Esophagus muscularis mucosa (tissue), 4 donors: ENCODE results near the gene GYG1. TPM values are rescaled to one million over a fixed set of nuclear protein-coding genes. Genes with fewer than 3 reads are reported as not detected.

ENCODE experiments used
- DNase-seq: peaks from one replicate; pipeline ENCODE4 v3.0.0-alpha.2; 2017; ENCODE audit errors: extremely low spot score
- H3K27ac ChIP-seq, 4 donors: fragments of 200-600 bp; sonication (generic); replicated peaks in 1 of 4; 1 replicate in 3 of 4; 2 replicates in 1 of 4; pipeline ENCODE4 v1.5.1; 2016 to 2019; ENCODE audit warnings: mild to moderate bottlenecking in 1 of 4
- H3K27me3 ChIP-seq, 4 donors: fragments of 200-600 bp; sonication (generic); one replicate each; pipeline versions ENCODE4 v1.5.1 to v1.6.0; 2016 to 2019
- H3K36me3 ChIP-seq, 4 donors: fragments of 200-600 bp; sonication (generic); one replicate each; pipeline ENCODE4 v1.5.1; 2016 to 2019
- H3K4me1 ChIP-seq, 4 donors: fragments of 200-600 bp; sonication (generic); one replicate each; pipeline ENCODE4 v1.5.1; 2016 to 2019
- H3K4me3 ChIP-seq, 4 donors: fragments of 200-600 bp; sonication (generic); 1 replicate in 2 of 4; 2 replicates in 2 of 4; pipeline ENCODE4 v1.5.1; 2016 to 2019; ENCODE audit warnings: mild to moderate bottlenecking in 4 of 4, moderate library complexity in 1 of 4
- H3K9me3 ChIP-seq, 4 donors: fragments of 200-600 bp; sonication (generic); 1 replicate in 3 of 4; 2 replicates in 1 of 4; pipeline ENCODE4 v1.5.1; 2016 to 2019
- CTCF ChIP-seq, 3 experiments: fragments of 200-600 bp in 2 of 3; fragments of 450-650 bp in 1 of 3; sonication (generic) in 2 of 3; IDR thresholded peaks; one replicate each; pipeline ENCODE4 v1.5.1; 2017 to 2019; ENCODE audit warnings: antibody characterized with exemption in 3 of 3, mild to moderate bottlenecking in 2 of 3, moderate library complexity in 1 of 3
- EP300 ChIP-seq: sonication (generic); formaldehyde crosslinking; IDR thresholded peaks from one replicate; pipeline ENCODE4 v1.6.1; 2017; ENCODE audit warnings: antibody characterized with exemption
- POLR2A ChIP-seq: fragments of 450-650 bp; IDR thresholded peaks from one replicate; pipeline ENCODE4 v1.6.1; 2017; ENCODE audit warnings: antibody characterized with exemption, moderate library complexity, mild to moderate bottlenecking, low read depth
- POLR2AphosphoS5 ChIP-seq, 2 donors: sonication (generic); formaldehyde crosslinking; IDR thresholded peaks; one replicate each; pipeline ENCODE4 v1.6.1; 2017; ENCODE audit warnings: antibody characterized with exemption in 2 of 2
- WGBS: methylation state at CpG from one replicate; pipeline ENCODE4 v1.1.5; 2018; 5-methylcytosine and 5-hydroxymethylcytosine counted together
- intact Hi-C: fragments of 100-400 bp; cut with DNase I; formaldehyde crosslinking; loops from one replicate; pipeline ENCODE4 v1.15.1; 2023
- total RNA-seq, 4 donors: library from RNA; depleted of rRNA; stranded (reverse); fragments of >200 nt; gene quantifications; one replicate each; pipeline versions ENCODE4 v1.1.0 to v1.2.1, GENCODE V29; 2016

The GYG1 gene
- total RNA-seq, 4 donors from 2014 or later = 101 to 177 (median 141) TPM

GRCh38 chr3:148970271-148970670 lies 21.1 kb upstream of the GYG1 start:
- WGBS = 86% methylated on average over 7 of the region's 7 CpGs
- Histone ChIP-seq H3K9me3 (no peaks in the 10 kb centered on the region), H3K4me3 (no peak overlapping the region), H3K27ac (no peak overlapping the region), H3K27me3 (no peaks in the 10 kb centered on the region), H3K36me3 (no peaks in the 10 kb centered on the region), H3K4me1 (peaks cover 5 to 27% (median 23%) of the 10 kb centered on the region in 4 donors)
- intact Hi-C loops = no loop called here
- TF ChIP-seq POLR2AphosphoS5 (IDR thresholded peaks at IDR 0.05) (no peak), POLR2A (no peak), EP300 (no peak), CTCF (IDR thresholded peaks at IDR 0.05) (no peak)
- no peak for DNase-seq

- 77% methylated on average over 1 of the region's 1 CpG for WGBS
- Histone ChIP-seq H3K4me1 (peaks cover 5 to 33% (median 31%) of the 10 kb centered on the region in 4 donors), H3K9me3 (no peaks in the 10 kb centered on the region), H3K4me3 (no peak overlapping the region), H3K27me3 (no peaks in the 10 kb centered on the region), H3K27ac (peak overlapping the region; percentile 21 to 50 (median 36)), H3K36me3 (no peaks in the 10 kb centered on the region)
- DNase-seq = no peak
- intact Hi-C loops = no loop called here
- no peak for TF ChIP-seq POLR2A
- TF ChIP-seq CTCF (IDR thresholded peaks at IDR 0.05) = no peak
- TF ChIP-seq POLR2AphosphoS5 (IDR thresholded peaks at IDR 0.05) = peak in 1 of 2 donors; percentile 60
Measured at GRCh38 chr3:148971401-148972163, 19.8 kb upstream of the GYG1 start.

- peaks cover 5 to 33% (median 31%) of the 10 kb centered on the region in 4 donors for H3K4me1 ChIP-seq
- 73% methylated on average over 2 of the region's 2 CpGs for WGBS
- H3K4me3 ChIP-seq = peak overlapping the region in 1 of 4 donors; percentile 0
- H3K36me3 ChIP-seq = no peaks in the 10 kb centered on the region
- DNase-seq = no peak
- no peaks in the 10 kb centered on the region for H3K9me3 ChIP-seq
- peak overlapping the region; percentile 66 to 76 (median 72) for H3K27ac ChIP-seq
- no peaks in the 10 kb centered on the region for H3K27me3 ChIP-seq
- TF ChIP-seq CTCF (IDR thresholded peaks at IDR 0.05) (no peak), POLR2A (no peak), POLR2AphosphoS5 (IDR thresholded peaks at IDR 0.05) (no peak), EP300 (no peak)
- intact Hi-C loops = no loop called here
Measured at GRCh38 chr3:148974726-148975125, 16.6 kb upstream of the GYG1 start.

- intact Hi-C loops = no loop called here
- Histone ChIP-seq H3K4me1 (peaks cover 5 to 33% (median 31%) of the 10 kb centered on the region in 4 donors), H3K36me3 (no peaks in the 10 kb centered on the region), H3K27ac (peak overlapping the region; percentile 66 to 76 (median 72)), H3K27me3 (no peaks in the 10 kb centered on the region), H3K4me3 (no peak overlapping the region), H3K9me3 (no peaks in the 10 kb centered on the region)
- WGBS = 38% methylated on average over 3 of the region's 6 CpGs
- DNase-seq = no peak
- TF ChIP-seq CTCF (IDR thresholded peaks at IDR 0.05) (no peak), POLR2AphosphoS5 (IDR thresholded peaks at IDR 0.05) (no peak), POLR2A (no peak), EP300 (no peak)
Measured at GRCh38 chr3:148975248-148975647, 16.1 kb upstream of the GYG1 start.

GRCh38 chr3:148975696-148976095 lies 15.6 kb upstream of the GYG1 start:
- H3K9me3 ChIP-seq = no peaks in the 10 kb centered on the region
- peaks cover 5 to 32% (median 29%) of the 10 kb centered on the region in 4 donors for H3K4me1 ChIP-seq
- H3K27me3 ChIP-seq = no peaks in the 10 kb centered on the region
- TF ChIP-seq POLR2A (no peak), EP300 (no peak), POLR2AphosphoS5 (IDR thresholded peaks at IDR 0.05) (peak in 1 of 2 donors; percentile 63), CTCF (IDR thresholded peaks at IDR 0.05) (no peak)
- DNase-seq = no peak
- H3K36me3 ChIP-seq = no peaks in the 10 kb centered on the region
- intact Hi-C loops = no loop called here
- H3K4me3 ChIP-seq = no peak overlapping the region
- H3K27ac ChIP-seq = peak overlapping the region; percentile 66 to 76 (median 72)
- 59% methylated on average over 6 of the region's 6 CpGs for WGBS
